HEK293 (cell line): ENCODE data around the gene JMJD6.

ENCODE experiments used
- CTCF ChIA-PET: fragments of 350-600 bp; formaldehyde crosslinking; extraction: SDS; loops from one replicate; lab custom pipeline; 2021; ENCODE audit warnings: antibody characterized with exemption; lab: Yijun Ruan, JAX
- POLR2A ChIA-PET: fragments of 300-600 bp; formaldehyde crosslinking; extraction: SDS; loops from one replicate; lab custom pipeline; 2020; ENCODE audit warnings: antibody characterized with exemption, inconsistent platforms; lab: Yijun Ruan, JAX
- H3K27ac ChIP-seq: fragments of 200-500 bp; sonication (Bioruptor generic); 2 replicates; pipeline ENCODE4 v1.5.1; 2014; ENCODE audit warnings: low read depth, low read length, control low read depth, inconsistent platforms; ENCODE audit errors: extremely low read depth
- H3K36me3 ChIP-seq, 2 experiments: fragments of 200-500 bp in 1 of 2; sonication (Bioruptor generic) in 1 of 2; 1 replicate in 1 of 2; 2 replicates in 1 of 2; pipeline ENCODE4 v1.5.1; 2014 to 2017; ENCODE audit warnings: inconsistent platforms in 2 of 2, low read length in 2 of 2; ENCODE audit not compliant: control insufficient read depth in 2 of 2, insufficient read depth in 1 of 2
- H3K4me1 ChIP-seq: fragments of 200-500 bp; sonication (Bioruptor generic); 2 replicates; pipeline ENCODE4 v1.5.1; 2014; ENCODE audit warnings: mild to moderate bottlenecking, low read length, inconsistent platforms; ENCODE audit not compliant: control insufficient read depth, insufficient read depth
- H3K4me3 ChIP-seq: 2 replicates; pipeline ENCODE4 v1.5.1; 2011; ENCODE audit warnings: low read depth, mild to moderate bottlenecking, control low read depth, low read length, moderate library complexity
- H3K9me3 ChIP-seq: fragments of 200-500 bp; sonication (Bioruptor generic); 2 replicates; pipeline ENCODE4 v1.5.1; 2014; ENCODE audit warnings: low read depth, low read length, inconsistent platforms; ENCODE audit not compliant: control insufficient read depth, insufficient read depth
- MZF1 ChIP-seq: fragments of 450-650 bp; formaldehyde crosslinking; IDR thresholded peaks from 2 replicates; pipeline ENCODE4 v1.5.1; 2017; ENCODE audit warnings: missing biosample characterization, missing genetic modification characterization, borderline replicate concordance
- TCF7L2 ChIP-seq: IDR thresholded peaks from 2 replicates; pipeline ENCODE4 v1.6.1; 2011; ENCODE audit warnings: low read depth, mild to moderate bottlenecking, inconsistent platforms, low read length, moderate library complexity, borderline replicate concordance
- YY2 ChIP-seq: fragments of 450-650 bp; formaldehyde crosslinking; IDR thresholded peaks from 2 replicates; pipeline ENCODE4 v1.5.1; 2016; ENCODE audit warnings: missing biosample characterization, missing genetic modification characterization
- ZNF24 ChIP-seq: fragments of 450-650 bp; formaldehyde crosslinking; IDR thresholded peaks from 2 replicates; pipeline ENCODE4 v1.5.1; 2016; ENCODE audit warnings: missing biosample characterization, missing genetic modification characterization
- ZNF311 ChIP-seq: fragments of 450-650 bp; formaldehyde crosslinking; IDR thresholded peaks from 2 replicates; pipeline ENCODE4 v1.5.1; 2017; ENCODE audit warnings: missing biosample characterization, missing genetic modification characterization, borderline replicate concordance
- ZNF335 ChIP-seq: fragments of 450-650 bp; formaldehyde crosslinking; conservative IDR thresholded peaks from 2 replicates; pipeline ENCODE4 v1.5.1; 2016; ENCODE audit warnings: missing biosample characterization, missing genetic modification characterization
- ZNF394 ChIP-seq: fragments of 450-650 bp; formaldehyde crosslinking; IDR thresholded peaks from 2 replicates; pipeline ENCODE4 v1.5.1; 2016; ENCODE audit warnings: missing biosample characterization, missing genetic modification characterization, mild to moderate bottlenecking, moderate library complexity, borderline replicate concordance
- ZNF501 ChIP-seq: fragments of 450-650 bp; formaldehyde crosslinking; IDR thresholded peaks from 2 replicates; pipeline ENCODE4 v1.5.1; 2016; ENCODE audit warnings: missing biosample characterization, missing genetic modification characterization
- ZNF530 ChIP-seq: fragments of 450-650 bp; formaldehyde crosslinking; IDR thresholded peaks from 2 replicates; pipeline ENCODE4 v1.5.1; 2016; ENCODE audit warnings: low read depth, missing biosample characterization, missing genetic modification characterization
- ZNF558 ChIP-seq: fragments of 450-650 bp; formaldehyde crosslinking; IDR thresholded peaks from 2 replicates; pipeline ENCODE4 v1.5.1; 2016; ENCODE audit warnings: missing biosample characterization, missing genetic modification characterization
- ZNF600 ChIP-seq: fragments of 450-650 bp; formaldehyde crosslinking; IDR thresholded peaks from 2 replicates; pipeline ENCODE4 v1.5.1; 2016; ENCODE audit warnings: missing biosample characterization, missing genetic modification characterization
- ZNF664 ChIP-seq: fragments of 450-650 bp; formaldehyde crosslinking; IDR thresholded peaks from 2 replicates; pipeline ENCODE4 v1.5.1; 2016; ENCODE audit warnings: missing biosample characterization, missing genetic modification characterization
- ZNF707 ChIP-seq: fragments of 450-650 bp; formaldehyde crosslinking; IDR thresholded peaks from 2 replicates; pipeline ENCODE4 v1.5.1; 2016; ENCODE audit warnings: missing biosample characterization, missing genetic modification characterization
- TF ChIP-seq, protein P1 (sequence below): fragments of 450-650 bp; IDR thresholded peaks from 2 replicates; pipeline ENCODE4 v1.5.1; 2018; ENCODE audit warnings: missing biosample characterization, mild to moderate bottlenecking, missing genetic modification characterization
- TF ChIP-seq, protein P2 (sequence below): fragments of 450-650 bp; formaldehyde crosslinking; IDR thresholded peaks from 2 replicates; pipeline ENCODE4 v1.5.1; 2016; ENCODE audit warnings: missing biosample characterization, missing genetic modification characterization
- TF ChIP-seq, protein P3 (sequence below): fragments of 450-650 bp; formaldehyde crosslinking; IDR thresholded peaks from 2 replicates; pipeline ENCODE4 v1.5.1; 2016; ENCODE audit warnings: missing biosample characterization, missing genetic modification characterization, low read depth
- TF ChIP-seq, protein P4 (sequence below): fragments of 450-650 bp; formaldehyde crosslinking; IDR thresholded peaks from 2 replicates; pipeline ENCODE4 v1.5.1; 2016; ENCODE audit warnings: missing biosample characterization, missing genetic modification characterization
- TF ChIP-seq, protein P5 (sequence below): fragments of 450-650 bp; formaldehyde crosslinking; IDR thresholded peaks from 2 replicates; pipeline ENCODE4 v1.5.1; 2017; ENCODE audit warnings: missing biosample characterization, missing genetic modification characterization
- TF ChIP-seq, protein P6 (sequence below): fragments of 450-650 bp; formaldehyde crosslinking; IDR thresholded peaks from 2 replicates; pipeline ENCODE4 v1.5.1; 2016; ENCODE audit warnings: missing biosample characterization, missing genetic modification characterization

JMJD6 gene

DNA sequence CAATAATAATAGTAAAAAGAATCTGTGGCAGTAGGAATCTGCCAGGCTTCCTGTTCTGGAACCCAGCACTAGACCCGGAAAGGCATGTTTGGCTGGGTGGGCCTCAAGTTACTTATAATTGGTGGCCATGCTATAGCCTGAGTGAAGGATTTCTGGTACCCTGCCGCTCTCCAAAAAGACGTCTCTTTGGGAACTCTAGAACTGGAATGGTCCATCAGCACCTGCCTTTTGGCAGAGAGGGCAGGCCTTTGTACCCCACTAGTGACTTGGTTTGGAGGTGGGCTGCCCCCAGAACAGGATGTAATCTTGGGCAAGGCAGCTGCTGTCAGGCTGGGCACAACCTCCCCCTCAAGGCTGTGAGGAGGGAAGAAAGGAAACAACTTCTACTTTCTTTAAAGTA, 53.5 kb downstream of the JMJD6 start:
- no peak overlapping the region for H3K4me3 ChIP-seq
- CTCF ChIA-PET = interaction anchor here (2.7 kb wide), 1 partner anchor 8 kb away, joined by 28 read pairs; no protein-coding TSS in a partner anchor
- POLR2A ChIA-PET = interaction anchor here (0.5 to 2.2 kb wide), 3 partner anchors 28 to 116 kb away, joined by 3 to 16 read pairs (median 7); no protein-coding TSS in a partner anchor

DNA sequence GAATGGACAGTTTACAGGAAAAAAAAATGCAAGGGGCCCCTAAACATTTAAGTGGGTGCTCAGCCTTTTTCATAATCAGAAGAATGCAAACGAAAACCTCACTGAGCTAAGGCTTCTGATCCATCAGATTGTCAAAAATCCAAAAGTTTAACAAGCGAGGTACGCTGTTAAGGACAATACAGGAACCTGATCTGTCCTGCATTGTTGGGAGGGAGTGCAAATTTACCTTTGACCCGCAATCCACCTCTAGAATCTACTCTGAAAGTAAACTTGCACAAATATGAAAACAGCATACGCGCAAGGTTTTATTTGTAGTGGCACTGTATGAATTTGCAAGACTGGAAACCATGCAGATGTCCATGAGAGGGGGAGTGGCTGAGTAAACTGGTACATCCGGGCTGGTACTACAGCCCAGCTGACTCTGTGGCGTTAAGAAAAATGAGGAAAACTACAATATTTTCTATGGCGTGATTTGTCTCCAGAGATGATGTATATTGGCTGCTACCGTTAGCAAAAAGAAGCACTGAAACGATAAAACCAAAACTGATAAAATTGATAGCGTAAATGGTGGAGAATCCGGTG, 54.0 kb downstream of the JMJD6 start:
- ChIA-PET POLR2A (interaction anchor here (0.5 to 2.4 kb wide), 18 partner anchors 9 to 129 kb away, joined by 3 to 16 read pairs (median 9); partner anchors contain the start of genes JMJD6, METTL23, MXRA7 and ST6GALNAC2), CTCF (interaction anchor here (0.6 to 2.7 kb wide), 9 partner anchors 9 to 429 kb away, joined by 3 to 28 read pairs (median 4); no protein-coding TSS in a partner anchor)
- Histone ChIP-seq H3K4me1 (peaks cover 35% of the 10 kb centered on the region), H3K9me3 (no peaks in the 10 kb centered on the region), H3K36me3 (peaks cover 0 to 9% of the 10 kb centered on the region in 2 experiments; a peak in 2 of 3 replicates), H3K27ac (peak overlapping the region; percentile 69), H3K4me3 (peak overlapping the region; percentile 71)
- TF ChIP-seq ZNF600 (tag by site-specific recombination) = peak; percentile 31; the same call in 1 of the 2 replicates
- TF ChIP-seq, protein P1, sequence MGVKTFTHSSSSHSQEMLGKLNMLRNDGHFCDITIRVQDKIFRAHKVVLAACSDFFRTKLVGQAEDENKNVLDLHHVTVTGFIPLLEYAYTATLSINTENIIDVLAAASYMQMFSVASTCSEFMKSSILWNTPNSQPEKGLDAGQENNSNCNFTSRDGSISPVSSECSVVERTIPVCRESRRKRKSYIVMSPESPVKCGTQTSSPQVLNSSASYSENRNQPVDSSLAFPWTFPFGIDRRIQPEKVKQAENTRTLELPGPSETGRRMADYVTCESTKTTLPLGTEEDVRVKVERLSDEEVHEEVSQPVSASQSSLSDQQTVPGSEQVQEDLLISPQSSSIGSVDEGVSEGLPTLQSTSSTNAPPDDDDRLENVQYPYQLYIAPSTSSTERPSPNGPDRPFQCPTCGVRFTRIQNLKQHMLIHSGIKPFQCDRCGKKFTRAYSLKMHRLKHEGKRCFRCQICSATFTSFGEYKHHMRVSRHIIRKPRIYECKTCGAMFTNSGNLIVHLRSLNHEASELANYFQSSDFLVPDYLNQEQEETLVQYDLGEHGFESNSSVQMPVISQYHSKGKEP (tag by site-specific recombination) = 0 out of 2 replicates have a peak, but pooled peaks have one; percentile 14
- TF ChIP-seq MZF1 = peak; percentile 66; the same call in 1 of the 2 replicates
- peak; percentile 26; the same call in 1 of the 2 replicates for TF ChIP-seq ZNF501 (tag by site-specific recombination)
- TF ChIP-seq ZNF707 (tag by site-specific recombination) = no peak
- no peak for TF ChIP-seq ZNF530 (tag by site-specific recombination)

More for the DNA sequence above, 53.5 kb downstream of the JMJD6 start:
- Histone ChIP-seq H3K4me1 (peaks cover 33% of the 10 kb centered on the region), H3K27ac (peak overlapping the region; percentile 69), H3K9me3 (no peaks in the 10 kb centered on the region), H3K36me3 (peaks cover 0 to 14% of the 10 kb centered on the region in 2 experiments; a peak in 2 of 3 replicates)
- peak; percentile 67 for TF ChIP-seq ZNF335 (tag by site-specific recombination)
- TF ChIP-seq, protein P2, sequence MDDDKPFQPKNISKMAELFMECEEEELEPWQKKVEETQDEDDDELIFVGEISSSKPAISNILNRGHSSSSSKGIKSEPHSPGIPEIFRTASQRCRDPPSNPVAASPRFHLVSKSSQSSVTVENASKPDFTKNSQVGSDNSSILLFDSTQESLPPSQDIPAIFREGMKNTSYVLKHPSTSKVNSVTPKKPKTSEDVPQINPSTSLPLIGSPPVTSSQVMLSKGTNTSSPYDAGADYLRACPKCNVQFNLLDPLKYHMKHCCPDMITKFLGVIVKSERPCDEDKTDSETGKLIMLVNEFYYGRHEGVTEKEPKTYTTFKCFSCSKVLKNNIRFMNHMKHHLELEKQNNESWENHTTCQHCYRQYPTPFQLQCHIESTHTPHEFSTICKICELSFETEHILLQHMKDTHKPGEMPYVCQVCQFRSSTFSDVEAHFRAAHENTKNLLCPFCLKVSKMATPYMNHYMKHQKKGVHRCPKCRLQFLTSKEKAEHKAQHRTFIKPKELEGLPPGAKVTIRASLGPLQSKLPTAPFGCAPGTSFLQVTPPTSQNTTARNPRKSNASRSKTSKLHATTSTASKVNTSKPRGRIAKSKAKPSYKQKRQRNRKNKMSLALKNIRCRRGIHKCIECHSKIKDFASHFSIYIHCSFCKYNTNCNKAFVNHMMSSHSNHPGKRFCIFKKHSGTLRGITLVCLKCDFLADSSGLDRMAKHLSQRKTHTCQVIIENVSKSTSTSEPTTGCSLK = no peak
- TF ChIP-seq ZNF664 (tag by site-specific recombination) = no peak
- no peak for TF ChIP-seq ZNF311

DNA sequence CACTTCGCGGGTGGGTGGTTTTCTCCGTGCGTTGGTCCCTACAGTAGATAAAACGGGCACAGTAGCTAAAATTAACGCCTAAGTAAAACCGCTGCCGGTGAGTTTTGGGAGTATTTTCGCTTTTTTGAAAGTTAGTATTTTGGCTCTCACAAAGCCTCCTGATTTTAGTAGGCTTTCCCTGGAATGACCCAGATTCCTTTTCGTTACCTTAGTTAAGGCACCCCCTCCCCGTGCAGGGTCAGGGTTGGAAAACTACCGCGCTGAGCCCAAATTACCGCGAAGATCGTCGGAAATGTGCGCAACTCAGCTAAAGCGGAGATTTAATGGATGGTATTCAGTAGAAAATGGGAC, 54.5 kb downstream of the JMJD6 start:
- Histone ChIP-seq H3K36me3 (peaks cover 0 to 8% of the 10 kb centered on the region in 2 experiments; a peak in 2 of 3 replicates), H3K27ac (peak overlapping the region; percentile 69), H3K4me1 (peaks cover 36% of the 10 kb centered on the region), H3K9me3 (no peaks in the 10 kb centered on the region), H3K4me3 (peak overlapping the region; percentile 71)
- ChIA-PET POLR2A (interaction anchor here (0.5 to 2.4 kb wide), 23 partner anchors 9 to 130 kb away, joined by 3 to 16 read pairs (median 7); partner anchors contain the start of genes JMJD6, METTL23, MFSD11 and MXRA7), CTCF (interaction anchor here (0.6 to 2.7 kb wide), 10 partner anchors 9 to 429 kb away, joined by 3 to 28 read pairs (median 4); no protein-coding TSS in a partner anchor)
- TF ChIP-seq MZF1 = no peak
- TF ChIP-seq ZNF24 (tag by site-specific recombination) = no peak
- no peak for TF ChIP-seq ZNF394 (tag by site-specific recombination)
- TF ChIP-seq, protein P3, sequence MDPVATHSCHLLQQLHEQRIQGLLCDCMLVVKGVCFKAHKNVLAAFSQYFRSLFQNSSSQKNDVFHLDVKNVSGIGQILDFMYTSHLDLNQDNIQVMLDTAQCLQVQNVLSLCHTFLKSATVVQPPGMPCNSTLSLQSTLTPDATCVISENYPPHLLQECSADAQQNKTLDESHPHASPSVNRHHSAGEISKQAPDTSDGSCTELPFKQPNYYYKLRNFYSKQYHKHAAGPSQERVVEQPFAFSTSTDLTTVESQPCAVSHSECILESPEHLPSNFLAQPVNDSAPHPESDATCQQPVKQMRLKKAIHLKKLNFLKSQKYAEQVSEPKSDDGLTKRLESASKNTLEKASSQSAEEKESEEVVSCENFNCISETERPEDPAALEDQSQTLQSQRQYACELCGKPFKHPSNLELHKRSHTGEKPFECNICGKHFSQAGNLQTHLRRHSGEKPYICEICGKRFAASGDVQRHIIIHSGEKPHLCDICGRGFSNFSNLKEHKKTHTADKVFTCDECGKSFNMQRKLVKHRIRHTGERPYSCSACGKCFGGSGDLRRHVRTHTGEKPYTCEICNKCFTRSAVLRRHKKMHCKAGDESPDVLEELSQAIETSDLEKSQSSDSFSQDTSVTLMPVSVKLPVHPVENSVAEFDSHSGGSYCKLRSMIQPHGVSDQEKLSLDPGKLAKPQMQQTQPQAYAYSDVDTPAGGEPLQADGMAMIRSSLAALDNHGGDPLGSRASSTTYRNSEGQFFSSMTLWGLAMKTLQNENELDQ (tag by site-specific recombination) = no peak
- 0 out of 2 replicates have a peak, but pooled peaks have one; percentile 22 for TF ChIP-seq ZNF558 (tag by site-specific recombination)
- TF ChIP-seq, protein P4, sequence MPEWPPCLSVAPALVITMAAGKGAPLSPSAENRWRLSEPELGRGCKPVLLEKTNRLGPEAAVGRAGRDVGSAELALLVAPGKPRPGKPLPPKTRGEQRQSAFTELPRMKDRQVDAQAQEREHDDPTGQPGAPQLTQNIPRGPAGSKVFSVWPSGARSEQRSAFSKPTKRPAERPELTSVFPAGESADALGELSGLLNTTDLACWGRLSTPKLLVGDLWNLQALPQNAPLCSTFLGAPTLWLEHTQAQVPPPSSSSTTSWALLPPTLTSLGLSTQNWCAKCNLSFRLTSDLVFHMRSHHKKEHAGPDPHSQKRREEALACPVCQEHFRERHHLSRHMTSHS (tag by site-specific recombination) = no peak
- TF ChIP-seq, protein P5, sequence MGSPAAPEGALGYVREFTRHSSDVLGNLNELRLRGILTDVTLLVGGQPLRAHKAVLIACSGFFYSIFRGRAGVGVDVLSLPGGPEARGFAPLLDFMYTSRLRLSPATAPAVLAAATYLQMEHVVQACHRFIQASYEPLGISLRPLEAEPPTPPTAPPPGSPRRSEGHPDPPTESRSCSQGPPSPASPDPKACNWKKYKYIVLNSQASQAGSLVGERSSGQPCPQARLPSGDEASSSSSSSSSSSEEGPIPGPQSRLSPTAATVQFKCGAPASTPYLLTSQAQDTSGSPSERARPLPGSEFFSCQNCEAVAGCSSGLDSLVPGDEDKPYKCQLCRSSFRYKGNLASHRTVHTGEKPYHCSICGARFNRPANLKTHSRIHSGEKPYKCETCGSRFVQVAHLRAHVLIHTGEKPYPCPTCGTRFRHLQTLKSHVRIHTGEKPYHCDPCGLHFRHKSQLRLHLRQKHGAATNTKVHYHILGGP (tag by site-specific recombination) = no peak
- TF ChIP-seq YY2 (tag by site-specific recombination) = no peak
- no peak for TF ChIP-seq TCF7L2
- TF ChIP-seq, protein P6, sequence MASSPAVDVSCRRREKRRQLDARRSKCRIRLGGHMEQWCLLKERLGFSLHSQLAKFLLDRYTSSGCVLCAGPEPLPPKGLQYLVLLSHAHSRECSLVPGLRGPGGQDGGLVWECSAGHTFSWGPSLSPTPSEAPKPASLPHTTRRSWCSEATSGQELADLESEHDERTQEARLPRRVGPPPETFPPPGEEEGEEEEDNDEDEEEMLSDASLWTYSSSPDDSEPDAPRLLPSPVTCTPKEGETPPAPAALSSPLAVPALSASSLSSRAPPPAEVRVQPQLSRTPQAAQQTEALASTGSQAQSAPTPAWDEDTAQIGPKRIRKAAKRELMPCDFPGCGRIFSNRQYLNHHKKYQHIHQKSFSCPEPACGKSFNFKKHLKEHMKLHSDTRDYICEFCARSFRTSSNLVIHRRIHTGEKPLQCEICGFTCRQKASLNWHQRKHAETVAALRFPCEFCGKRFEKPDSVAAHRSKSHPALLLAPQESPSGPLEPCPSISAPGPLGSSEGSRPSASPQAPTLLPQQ (tag by site-specific recombination) = 0 out of 2 replicates have a peak, but pooled peaks have one; percentile 22
